C4-2B (cell line): ENCODE results near the gene LSM2.

ENCODE experiments used
- H3K27ac ChIP-seq: fragments of 450-650 bp; 2 replicates; pipeline ENCODE4 v1.5.1; 2017
- CTCF ChIP-seq: fragments of 450-650 bp; conservative IDR thresholded peaks from 2 replicates; pipeline ENCODE4 v1.5.1; 2017; ENCODE audit warnings: mild to moderate bottlenecking
- ZFX ChIP-seq: fragments of 450-650 bp; IDR thresholded peaks from 2 replicates; pipeline ENCODE4 v1.6.1; 2017

Gene LSM2

GRCh38 chr6:31838968-31839367 is 32.2 kb upstream of the LSM2 start:
- no peak overlapping the region for H3K27ac ChIP-seq
- no peak for TF ChIP-seq ZFX

DNA sequence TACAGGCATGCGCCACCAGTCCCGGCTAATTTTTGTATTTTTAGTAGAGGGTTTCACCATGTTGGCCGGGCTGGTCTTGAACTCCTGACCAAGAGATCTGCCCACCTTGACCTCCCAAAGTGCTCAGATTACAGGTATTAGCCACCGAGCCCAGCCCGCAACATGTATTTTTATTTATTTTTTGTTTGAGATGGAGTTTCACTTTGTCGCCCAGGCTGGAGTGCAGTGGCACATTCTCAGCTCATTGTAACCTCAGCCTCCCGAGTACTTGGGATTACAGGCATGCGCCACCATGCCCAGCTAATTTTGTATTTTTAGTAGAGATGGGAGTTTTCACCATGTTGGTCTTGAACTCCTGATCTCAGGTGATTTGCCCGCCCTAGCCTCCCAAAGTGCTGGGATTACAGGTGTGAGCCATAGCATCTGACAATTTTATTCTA is 31.4 kb upstream of the LSM2 start:
- H3K27ac ChIP-seq = peak overlapping the region; percentile 1; the same call in 1 of the 2 replicates

- TF ChIP-seq ZFX = no peak
- TF ChIP-seq CTCF = no peak
- H3K27ac ChIP-seq = peak overlapping the region; percentile 97; the same call in 1 of the 2 replicates
These were observed 30.8 kb upstream of the LSM2 start for GRCh38 chr6:31837369-31838113.

- TF ChIP-seq ZFX (no peak), CTCF (no peak)
- peak overlapping the region; percentile 97 for H3K27ac ChIP-seq
These were observed 30.0 kb upstream of the LSM2 start for GRCh38 chr6:31836474-31837368.

GRCh38 chr6:31836047-31836473 is 29.3 kb upstream of the LSM2 start:
- H3K27ac ChIP-seq = peak overlapping the region; percentile 97
- TF ChIP-seq CTCF (no peak), ZFX (no peak)

GRCh38 chr6:31834367-31835250 is 27.8 kb upstream of the LSM2 start:
- peak overlapping the region; percentile 97 for H3K27ac ChIP-seq
- TF ChIP-seq CTCF = no peak

DNA sequence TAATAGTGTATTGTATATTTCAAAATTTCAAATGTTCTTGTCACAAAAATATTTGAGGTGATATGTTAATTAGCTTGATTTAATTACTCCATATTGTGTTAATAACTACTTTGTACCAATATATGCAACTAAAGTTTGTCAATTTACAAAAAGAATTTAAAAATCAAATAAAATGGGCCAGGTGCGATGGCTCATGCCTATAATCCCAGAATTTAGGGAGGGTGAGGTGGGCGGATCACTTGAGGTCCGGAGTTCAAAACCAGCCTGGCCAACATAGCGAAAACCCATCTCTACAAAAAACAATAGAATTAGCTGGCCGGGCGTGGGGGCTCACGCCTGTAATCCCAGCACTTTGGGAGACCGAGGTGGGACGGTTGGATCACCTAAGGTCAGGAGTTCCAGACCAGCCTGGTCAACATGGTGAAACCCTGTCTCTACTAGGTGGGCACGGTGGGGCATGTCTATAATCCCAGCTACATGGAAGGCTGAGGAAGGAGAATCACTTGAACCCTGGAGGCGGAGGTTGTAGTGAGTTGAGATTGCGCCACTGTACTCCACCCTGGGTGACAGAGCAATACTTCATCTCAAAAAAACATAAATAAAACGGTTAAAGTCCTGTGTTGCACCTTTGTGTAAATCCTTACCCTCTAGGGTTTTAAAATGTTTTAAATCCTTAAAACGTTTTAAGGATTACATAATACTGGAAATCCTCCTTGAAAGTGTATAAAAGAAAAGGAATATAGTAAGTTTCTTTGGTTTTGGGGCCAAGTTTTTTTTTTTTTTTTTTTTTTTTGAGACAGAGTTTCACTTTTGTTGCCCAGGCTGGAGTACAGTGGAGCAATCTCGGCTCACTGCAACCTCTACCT is 24.8 kb upstream of the LSM2 start:
- H3K27ac ChIP-seq = peak overlapping the region; percentile 52; the same call in 1 of the 2 replicates

More for the DNA sequence above, 24.8 kb upstream of the LSM2 start:
- TF ChIP-seq ZFX (no peak), CTCF (no peak)
